Right ventricle myocardium inferior (tissue), 1 donor: ENCODE results near the gene HOXD10. TPM values are rescaled to one million over a fixed set of nuclear protein-coding genes. Genes with fewer than 3 reads are reported as not detected.

Source experiments
- ATAC-seq: fragments of 200-7000 bp; cut with Tn5 transposase; one replicate; pipeline ENCODE4 v1.9.1; 2020; ENCODE audit warnings: mild to moderate bottlenecking, moderate library complexity
- DNase-seq: peaks from one replicate; pipeline ENCODE4 v3.0.0; 2021; ENCODE audit errors: missing footprints
- intact Hi-C: fragments of 100-400 bp; cut with DNase I; formaldehyde crosslinking; loops from one replicate; pipeline ENCODE4 v1.11.0; 2022
- total RNA-seq: library from RNA; stranded (reverse); fragmentation: NEBNext Ultra II Directional; extraction: Animal tissue kit (Norgen Biotek cat#: 25700); gene quantifications from one replicate; pipeline ENCODE4 v1.2.1, GENCODE V29; 2021
- donor health status: DM: no; HTN: yes; CAD: no; lungs with severe emphysema.

The HOXD10 gene
- total RNA-seq, 1 donor from 2014 or later: not detected

- ATAC-seq (no peak), DNase-seq (no peak)
- intact Hi-C loops: loop anchor here (5.0 kb wide), 2 partner anchors 80 to 150 kb away; partner anchors contain the start of gene LNPK
Observed at GRCh38 chr2:176081837-176082524, 34.6 kb upstream of the HOXD10 start.

GRCh38 chr2:176082525-176082823 lies 34.1 kb upstream of the HOXD10 start:
- intact Hi-C loops: loop anchor here (5.0 kb wide), 2 partner anchors 80 to 150 kb away; partner anchors contain the start of gene LNPK
- no peak for ATAC-seq
- DNase-seq: no peak

- ATAC-seq: no peak
- no peak for DNase-seq
- intact Hi-C loops: loop anchor here (5.0 kb wide), 2 partner anchors 81 to 151 kb away; partner anchors contain the start of gene LNPK
Observed at GRCh38 chr2:176082824-176083751, 33.5 kb upstream of the HOXD10 start.

- DNase-seq (no peak), ATAC-seq (no peak)
- intact Hi-C loops: loop anchor here (5.0 kb wide), 2 partner anchors 82 to 152 kb away; partner anchors contain the start of gene LNPK
Observed at GRCh38 chr2:176083796-176084261, 32.7 kb upstream of the HOXD10 start, which contains the start of gene EVX2. Gene EVX2, minus strand, starts transcription at chr2:176083962. Its CDS starts 186 bp downstream, at chr2:176083776.

- no peak for DNase-seq
- no peak for ATAC-seq
- intact Hi-C loops: loop anchor here (5.0 kb wide), 3 partner anchors 82 to 667 kb away; partner anchors contain the start of gene LNPK
Observed at GRCh38 chr2:176084611-176085119, 31.9 kb upstream of the HOXD10 start.

GRCh38 chr2:176085120-176085788 lies 31.3 kb upstream of the HOXD10 start:
- intact Hi-C loops: loop anchor here (5.0 kb wide), 1 partner anchor 668 kb away; no protein-coding TSS in a partner anchor
- DNase-seq (no peak), ATAC-seq (no peak)

- ATAC-seq (peak; percentile 21), DNase-seq (no peak)
- intact Hi-C loops: loop anchor here (2.0 to 5.0 kb wide), 2 partner anchors 395 to 669 kb away; no protein-coding TSS in a partner anchor
Observed at GRCh38 chr2:176085861-176086771, 30.5 kb upstream of the HOXD10 start.

GRCh38 chr2:176087330-176088047 lies 29.1 kb upstream of the HOXD10 start:
- ATAC-seq (no peak), DNase-seq (no peak)
- intact Hi-C loops: loop anchor here (2.0 to 5.0 kb wide), 2 partner anchors 397 to 670 kb away; no protein-coding TSS in a partner anchor

GRCh38 chr2:176088048-176088936 lies 28.3 kb upstream of the HOXD10 start:
- intact Hi-C loops: loop anchor here (5.0 kb wide), 1 partner anchor 671 kb away; no protein-coding TSS in a partner anchor
- ATAC-seq: peak; percentile 80
- no peak for DNase-seq

- intact Hi-C loops: loop anchor here (5.0 kb wide), 1 partner anchor 672 kb away; no protein-coding TSS in a partner anchor
- DNase-seq (no peak), ATAC-seq (no peak)
Observed at GRCh38 chr2:176088937-176089842, 27.4 kb upstream of the HOXD10 start.

- intact Hi-C loops: loop anchor here (5.0 to 10.0 kb wide), 2 partner anchors 673 to 835 kb away; no protein-coding TSS in a partner anchor
Observed at GRCh38 chr2:176089843-176090395, 26.7 kb upstream of the HOXD10 start.

GRCh38 chr2:176090862-176091261 lies 25.7 kb upstream of the HOXD10 start:
- ATAC-seq: no peak
- intact Hi-C loops: loop anchor here (10.0 kb wide), 1 partner anchor 836 kb away; no protein-coding TSS in a partner anchor
- no peak for DNase-seq

More at GRCh38 chr2:176089843-176090395, 26.7 kb upstream of the HOXD10 start:
- ATAC-seq (no peak), DNase-seq (no peak)

- ATAC-seq (no peak), DNase-seq (no peak)
- intact Hi-C loops: loop anchor here (10.0 kb wide), 1 partner anchor 837 kb away; no protein-coding TSS in a partner anchor
Observed at GRCh38 chr2:176091329-176092258, 25.0 kb upstream of the HOXD10 start.
